HCT116 (cell line): ENCODE data around the gene RPS17. TPM values are rescaled to one million over a fixed set of nuclear protein-coding genes. Genes with fewer than 3 reads are reported as not detected.
A peak's percentile ranks its signal among the peaks of the same experiment; 100 is the strongest.

Experiments used
- ATAC-seq: fragments of 200-7000 bp; cut with Tn5 transposase; 2 replicates; pipeline ENCODE4 v1.9.1; 2020; ENCODE audit warnings: mild to moderate bottlenecking, moderate library complexity
- BruUV-seq: library from RNA; stranded (reverse); fragments of 400-500 nt; replicated peaks from 2 replicates; lab custom pipeline; 2021; lab: Mats Ljungman, UMichigan
- CTCF ChIA-PET: fragments of 300-600 bp; sonication (Branson Sonifier 250); formaldehyde crosslinking; loops from one replicate; lab custom pipeline; 2021; ENCODE audit warnings: antibody characterized with exemption; lab: Charles Lee
- POLR2A ChIA-PET: fragments of 300-600, 350-600 bp; sonication (Branson Sonifier 250); formaldehyde crosslinking; loops from one replicate; lab custom pipeline; 2021; ENCODE audit warnings: antibody characterized with exemption; lab: Charles Lee
- RAD21 ChIA-PET, 2 experiments: fragments of 300-600 bp; sonication (Branson Sonifier 250); formaldehyde crosslinking; loops; one replicate each; lab custom pipeline; 2023; ENCODE audit warnings: low total read pairs in 2 of 2; ENCODE audit not compliant: uncharacterized antibody in 2 of 2, unreplicated experiment in 2 of 2, low non-redundant PET in 1 of 2; lab: Charles Lee
- DNase-seq: peaks from one replicate; pipeline ENCODE4 v3.0.0-alpha.2; 2010; ENCODE audit warnings: low read depth, low spot score
- H2AFZ ChIP-seq: fragments of 200-600 bp; shearing (Covaris generic), sonication (generic); 2 replicates; pipeline ENCODE4 v1.6.1; 2017; ENCODE audit warnings: low read depth, mixed run types, mixed read lengths, antibody characterized with exemption, low read length; ENCODE audit not compliant: poor library complexity, severe bottlenecking
- H3K27ac ChIP-seq: 2 replicates; pipeline ENCODE4 v1.5.1; 2012; ENCODE audit warnings: low read depth, low read length
- H3K27me3 ChIP-seq: fragments of 200-600 bp; sonication (generic); 2 replicates; pipeline ENCODE4 v1.6.1; 2016; ENCODE audit warnings: mixed run types, low read length, mixed read lengths; ENCODE audit not compliant: insufficient read depth
- H3K36me3 ChIP-seq, 2 experiments: fragments of 200-500 bp in 1 of 2; fragments of 200-600 bp in 1 of 2; sonication (Bioruptor generic) in 1 of 2; sonication (generic) in 1 of 2; 2 replicates each; pipeline versions ENCODE4 v1.5.1 to v1.6.1; 2014 to 2016; ENCODE audit warnings: low read length in 2 of 2, inconsistent platforms in 1 of 2, mixed read lengths in 1 of 2, mixed run types in 1 of 2; ENCODE audit not compliant: insufficient read depth in 2 of 2, control insufficient read depth in 1 of 2
- H3K4me1 ChIP-seq, 2 experiments: fragments of 200-600 bp in 1 of 2; sonication (generic) in 1 of 2; 2 replicates each; pipeline versions ENCODE4 v1.5.1 to v1.6.1; 2012 to 2017; ENCODE audit warnings: low read length in 2 of 2, inconsistent platforms in 1 of 2, mild to moderate bottlenecking in 1 of 2, mixed read lengths in 1 of 2, mixed run types in 1 of 2, moderate library complexity in 1 of 2; ENCODE audit not compliant: insufficient read depth in 2 of 2, control insufficient read depth in 1 of 2
- H3K4me2 ChIP-seq: fragments of 200-600 bp; sonication (generic); 2 replicates; pipeline ENCODE4 v1.6.1; 2017; ENCODE audit warnings: mixed run types, low read length, mixed read lengths
- H3K4me3 ChIP-seq, 2 experiments: fragments of 200-600 bp in 1 of 2; sonication (generic) in 1 of 2; replicated peaks in 1 of 2; 2 replicates each; pipeline ENCODE4 v1.5.1; 2011 to 2016; ENCODE audit warnings: low read length in 2 of 2, control low read depth in 1 of 2, low read depth in 1 of 2, mild to moderate bottlenecking in 1 of 2, mixed read lengths in 1 of 2, mixed run types in 1 of 2
- H3K79me2 ChIP-seq: fragments of 200-600 bp; sonication (generic); 2 replicates; pipeline ENCODE4 v1.6.1; 2017; ENCODE audit warnings: mild to moderate bottlenecking, mixed run types, low read length, moderate library complexity, mixed read lengths; ENCODE audit not compliant: insufficient read depth
- H3K9ac ChIP-seq: fragments of 200-600 bp; sonication (generic); 2 replicates; pipeline ENCODE4 v1.6.1; 2016; ENCODE audit warnings: low read length, mixed read lengths
- H3K9me2 ChIP-seq: fragments of 200-600 bp; sonication (generic), shearing (Covaris generic); 2 replicates; pipeline ENCODE4 v1.6.1; 2017; ENCODE audit warnings: mixed run types, mild to moderate bottlenecking, moderate library complexity; ENCODE audit not compliant: insufficient read depth
- H3K9me3 ChIP-seq, 2 experiments: fragments of 200-500 bp in 1 of 2; fragments of 200-600 bp in 1 of 2; sonication (Bioruptor generic) in 1 of 2; sonication (generic) in 1 of 2; 2 replicates each; pipeline ENCODE4 v1.6.1; 2014 to 2017; ENCODE audit warnings: low read length in 2 of 2, mixed read lengths in 2 of 2, inconsistent platforms in 1 of 2, low read depth in 1 of 2, mild to moderate bottlenecking in 1 of 2, mixed run types in 1 of 2, moderate library complexity in 1 of 2; ENCODE audit not compliant: control insufficient read depth in 1 of 2, insufficient read depth in 1 of 2
- H4K20me1 ChIP-seq: fragments of 200-600 bp; sonication (generic), shearing (Covaris generic); 2 replicates; pipeline ENCODE4 v1.6.1; 2017; ENCODE audit warnings: mixed run types, mild to moderate bottlenecking, moderate library complexity; ENCODE audit not compliant: insufficient read depth
- CEBPB ChIP-seq: IDR thresholded peaks from 2 replicates; pipeline ENCODE4 v1.6.1; 2012; ENCODE audit warnings: low read depth
- EGR1 ChIP-seq: IDR thresholded peaks from 2 replicates; pipeline ENCODE4 v1.6.1; 2012; ENCODE audit warnings: low read depth
- ELF1 ChIP-seq: IDR thresholded peaks from 2 replicates; pipeline ENCODE4 v1.6.1; 2012; ENCODE audit warnings: low read depth, borderline replicate concordance
- EZH2 ChIP-seq: fragments of 200-600 bp; sonication (generic); IDR thresholded peaks from 2 replicates; pipeline ENCODE4 v1.6.1; 2017; ENCODE audit warnings: antibody characterized with exemption, mixed run types
- SRF ChIP-seq: IDR thresholded peaks from 2 replicates; pipeline ENCODE4 v1.6.1; 2012; ENCODE audit warnings: low read depth
- TCF7L2 ChIP-seq: IDR thresholded peaks from 2 replicates; pipeline ENCODE4 v1.7.0; 2011; ENCODE audit warnings: borderline replicate concordance, inconsistent platforms; ENCODE audit not compliant: insufficient read depth, insufficient read length; ENCODE audit errors: extremely low read depth
- ZNF274 ChIP-seq: fragments of 200-500 bp; sonication (Bioruptor generic); IDR thresholded peaks from 2 replicates; pipeline ENCODE4 v1.6.1; 2014; ENCODE audit warnings: mild to moderate bottlenecking, low read depth, low read length, inconsistent platforms
- intact Hi-C: fragments of 100-400 bp; cut with micrococcal nuclease; formaldehyde crosslinking; loops from 2 replicates; pipeline ENCODE4 v1.10.0; 2022
- total RNA-seq: library from RNA; stranded (reverse); gene quantifications from one replicate; pipeline ENCODE4 v1.2.1, GENCODE V29; 2021; ENCODE audit not compliant: unreplicated experiment
- TF ChIP-seq, protein P1 (sequence below): IDR thresholded peaks from 2 replicates; pipeline ENCODE4 v1.6.1; 2012
- TF ChIP-seq, protein P2 (sequence below), 3 experiments: fragments of 200-600 bp in 1 of 3; sonication (generic) in 1 of 3; IDR thresholded peaks in 2 of 3; conservative IDR thresholded peaks in 1 of 3; 2 replicates each; pipeline ENCODE4 v1.5.1; 2012 to 2017; ENCODE audit warnings: low read depth in 2 of 3, low read length in 2 of 3, antibody characterized with exemption in 1 of 3, borderline replicate concordance in 1 of 3, control low read depth in 1 of 3, mild to moderate bottlenecking in 1 of 3, mixed read lengths in 1 of 3, mixed run types in 1 of 3, moderate library complexity in 1 of 3; ENCODE audit not compliant: insufficient read depth in 1 of 3
- TF ChIP-seq, protein P3 (sequence below): IDR thresholded peaks from 2 replicates; pipeline ENCODE4 v1.6.1; 2012; ENCODE audit warnings: low read depth

Gene RPS17
- total RNA-seq, 1 experiment from 2014 or later, result 2,385 TPM

DNA sequence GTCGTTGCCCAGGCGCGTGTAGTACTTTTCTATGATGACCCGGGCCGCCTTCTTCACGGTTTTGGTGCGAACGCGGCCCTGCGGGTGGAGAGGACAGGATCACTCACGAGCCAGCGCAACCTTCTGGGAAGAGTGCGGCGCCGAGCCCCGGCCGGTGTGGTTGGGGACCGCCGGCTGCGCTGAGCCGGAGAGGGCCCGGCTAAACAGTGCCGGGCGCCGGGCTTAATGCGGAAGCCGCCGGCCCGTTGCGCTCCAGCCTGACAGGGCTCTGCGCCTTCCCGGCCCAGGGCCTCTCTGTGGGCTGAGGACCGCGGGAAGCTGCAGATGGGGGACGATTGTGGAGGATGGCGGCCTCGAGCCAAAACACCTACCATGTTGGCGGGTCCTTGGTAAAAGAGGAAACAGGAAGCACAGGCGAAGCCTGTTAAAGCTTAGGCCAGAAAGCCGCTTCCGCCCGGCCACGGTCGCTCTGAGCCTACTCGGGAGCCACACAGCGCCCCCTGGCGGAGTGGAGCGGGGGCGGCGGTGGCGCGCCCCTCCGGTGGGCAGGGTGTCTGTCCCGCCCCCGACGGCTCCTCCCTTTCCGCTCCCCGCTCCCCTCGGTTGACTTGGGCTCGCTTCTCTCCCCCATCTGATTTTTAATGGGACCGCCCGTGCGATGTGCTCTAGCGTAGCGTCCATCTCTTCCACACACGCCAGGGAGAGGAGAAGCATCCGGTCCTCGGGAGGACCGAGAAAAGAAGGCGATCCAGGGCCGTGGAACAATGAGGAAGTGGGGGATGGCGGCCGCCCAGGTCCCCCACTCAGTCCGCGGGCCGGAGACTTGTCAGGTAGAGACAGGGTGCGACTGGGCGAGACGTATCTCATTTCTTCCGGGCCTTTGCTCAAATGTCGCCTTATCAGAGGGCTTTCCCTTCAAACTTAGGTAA lies at the start of gene RPS17 (continued):
- peak; percentile 67 for TF ChIP-seq TCF7L2
- TF ChIP-seq, protein P1, sequence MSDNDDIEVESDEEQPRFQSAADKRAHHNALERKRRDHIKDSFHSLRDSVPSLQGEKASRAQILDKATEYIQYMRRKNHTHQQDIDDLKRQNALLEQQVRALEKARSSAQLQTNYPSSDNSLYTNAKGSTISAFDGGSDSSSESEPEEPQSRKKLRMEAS, result peak; percentile 96
- TF ChIP-seq SRF, result no peak
- TF ChIP-seq EGR1, result peak; percentile 73
- TF ChIP-seq, protein P2, sequence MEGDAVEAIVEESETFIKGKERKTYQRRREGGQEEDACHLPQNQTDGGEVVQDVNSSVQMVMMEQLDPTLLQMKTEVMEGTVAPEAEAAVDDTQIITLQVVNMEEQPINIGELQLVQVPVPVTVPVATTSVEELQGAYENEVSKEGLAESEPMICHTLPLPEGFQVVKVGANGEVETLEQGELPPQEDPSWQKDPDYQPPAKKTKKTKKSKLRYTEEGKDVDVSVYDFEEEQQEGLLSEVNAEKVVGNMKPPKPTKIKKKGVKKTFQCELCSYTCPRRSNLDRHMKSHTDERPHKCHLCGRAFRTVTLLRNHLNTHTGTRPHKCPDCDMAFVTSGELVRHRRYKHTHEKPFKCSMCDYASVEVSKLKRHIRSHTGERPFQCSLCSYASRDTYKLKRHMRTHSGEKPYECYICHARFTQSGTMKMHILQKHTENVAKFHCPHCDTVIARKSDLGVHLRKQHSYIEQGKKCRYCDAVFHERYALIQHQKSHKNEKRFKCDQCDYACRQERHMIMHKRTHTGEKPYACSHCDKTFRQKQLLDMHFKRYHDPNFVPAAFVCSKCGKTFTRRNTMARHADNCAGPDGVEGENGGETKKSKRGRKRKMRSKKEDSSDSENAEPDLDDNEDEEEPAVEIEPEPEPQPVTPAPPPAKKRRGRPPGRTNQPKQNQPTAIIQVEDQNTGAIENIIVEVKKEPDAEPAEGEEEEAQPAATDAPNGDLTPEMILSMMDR (IDR thresholded peaks at IDR 0.05 in 2 of 3, conservative IDR thresholded peaks at IDR 0.05 in 1 of 3; ENCODE audit: borderline replicate concordance in 1 of 3, insufficient read depth in 1 of 3, low read depth in 2 of 3, low read length in 2 of 3), result peak; percentile 85 to 97 (median 94)

DNA sequence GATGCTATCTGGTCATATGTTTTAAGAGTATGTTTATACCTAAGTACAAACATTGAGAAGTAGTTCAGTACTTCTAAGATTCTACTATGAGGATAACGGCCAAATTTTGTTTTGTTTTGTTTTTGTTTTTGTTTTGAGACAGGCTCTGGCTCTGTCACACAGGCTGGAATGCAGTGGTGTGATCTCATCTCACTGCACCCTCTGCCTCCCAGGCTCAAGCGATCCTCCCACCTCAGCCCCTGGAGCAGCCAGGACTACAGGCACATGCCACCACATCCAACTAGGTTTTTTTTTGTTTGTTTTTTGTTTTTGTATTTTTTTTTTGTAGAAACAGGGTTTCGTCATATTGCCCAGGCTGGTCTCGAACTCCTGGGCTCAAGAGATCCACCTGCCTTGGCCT lies 47.5 kb upstream of the RPS17 start:
- DNase-seq (no peak), ATAC-seq (no peak)
- Histone ChIP-seq H3K9me2 (no peaks in the 10 kb centered on the region), H3K27ac (no peak overlapping the region), H3K79me2 (no peaks in the 10 kb centered on the region), H3K4me1 (no peaks in the 10 kb centered on the region; a peak in 1 of 4 replicates), H3K4me2 (no peak overlapping the region), H3K9ac (no peak overlapping the region), H3K4me3 (no peak overlapping the region), H4K20me1 (no peaks in the 10 kb centered on the region), H3K27me3 (no peaks in the 10 kb centered on the region), H3K36me3 (no peaks in the 10 kb centered on the region), H3K9me3 (no peaks in the 10 kb centered on the region), H2AFZ (no peak overlapping the region)
- intact Hi-C loops, result no loop called here
- ChIA-PET POLR2A (no interaction called here), CTCF (no interaction called here), RAD21 (no interaction called here)
- TF ChIP-seq, protein P3, sequence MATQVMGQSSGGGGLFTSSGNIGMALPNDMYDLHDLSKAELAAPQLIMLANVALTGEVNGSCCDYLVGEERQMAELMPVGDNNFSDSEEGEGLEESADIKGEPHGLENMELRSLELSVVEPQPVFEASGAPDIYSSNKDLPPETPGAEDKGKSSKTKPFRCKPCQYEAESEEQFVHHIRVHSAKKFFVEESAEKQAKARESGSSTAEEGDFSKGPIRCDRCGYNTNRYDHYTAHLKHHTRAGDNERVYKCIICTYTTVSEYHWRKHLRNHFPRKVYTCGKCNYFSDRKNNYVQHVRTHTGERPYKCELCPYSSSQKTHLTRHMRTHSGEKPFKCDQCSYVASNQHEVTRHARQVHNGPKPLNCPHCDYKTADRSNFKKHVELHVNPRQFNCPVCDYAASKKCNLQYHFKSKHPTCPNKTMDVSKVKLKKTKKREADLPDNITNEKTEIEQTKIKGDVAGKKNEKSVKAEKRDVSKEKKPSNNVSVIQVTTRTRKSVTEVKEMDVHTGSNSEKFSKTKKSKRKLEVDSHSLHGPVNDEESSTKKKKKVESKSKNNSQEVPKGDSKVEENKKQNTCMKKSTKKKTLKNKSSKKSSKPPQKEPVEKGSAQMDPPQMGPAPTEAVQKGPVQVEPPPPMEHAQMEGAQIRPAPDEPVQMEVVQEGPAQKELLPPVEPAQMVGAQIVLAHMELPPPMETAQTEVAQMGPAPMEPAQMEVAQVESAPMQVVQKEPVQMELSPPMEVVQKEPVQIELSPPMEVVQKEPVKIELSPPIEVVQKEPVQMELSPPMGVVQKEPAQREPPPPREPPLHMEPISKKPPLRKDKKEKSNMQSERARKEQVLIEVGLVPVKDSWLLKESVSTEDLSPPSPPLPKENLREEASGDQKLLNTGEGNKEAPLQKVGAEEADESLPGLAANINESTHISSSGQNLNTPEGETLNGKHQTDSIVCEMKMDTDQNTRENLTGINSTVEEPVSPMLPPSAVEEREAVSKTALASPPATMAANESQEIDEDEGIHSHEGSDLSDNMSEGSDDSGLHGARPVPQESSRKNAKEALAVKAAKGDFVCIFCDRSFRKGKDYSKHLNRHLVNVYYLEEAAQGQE, result no peak
- TF ChIP-seq ZNF274 (no peak), EZH2 (no peak), CEBPB (no peak), ELF1 (no peak), TCF7L2 (no peak)
- no TSS peak for BruUV-seq
